ENCODE results near the gene COIL.
A peak's percentile ranks its signal among the peaks of the same experiment; 100 is the strongest.
"Not testable (repeated sequence)": the region's sequence is repeated elsewhere in the genome, so short reads cannot be mapped to it uniquely, and the experiment has no call there.

Gene COIL, protein sequence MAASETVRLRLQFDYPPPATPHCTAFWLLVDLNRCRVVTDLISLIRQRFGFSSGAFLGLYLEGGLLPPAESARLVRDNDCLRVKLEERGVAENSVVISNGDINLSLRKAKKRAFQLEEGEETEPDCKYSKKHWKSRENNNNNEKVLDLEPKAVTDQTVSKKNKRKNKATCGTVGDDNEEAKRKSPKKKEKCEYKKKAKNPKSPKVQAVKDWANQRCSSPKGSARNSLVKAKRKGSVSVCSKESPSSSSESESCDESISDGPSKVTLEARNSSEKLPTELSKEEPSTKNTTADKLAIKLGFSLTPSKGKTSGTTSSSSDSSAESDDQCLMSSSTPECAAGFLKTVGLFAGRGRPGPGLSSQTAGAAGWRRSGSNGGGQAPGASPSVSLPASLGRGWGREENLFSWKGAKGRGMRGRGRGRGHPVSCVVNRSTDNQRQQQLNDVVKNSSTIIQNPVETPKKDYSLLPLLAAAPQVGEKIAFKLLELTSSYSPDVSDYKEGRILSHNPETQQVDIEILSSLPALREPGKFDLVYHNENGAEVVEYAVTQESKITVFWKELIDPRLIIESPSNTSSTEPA

GRCh38 chr17:56960596-56961538 lies at the start of gene COIL:
COIL (minus strand) TSS chr17:56961050; CDS start chr17:56961019, 31 bp downstream.
- DNase-seq, result peak; percentile 90

DNA sequence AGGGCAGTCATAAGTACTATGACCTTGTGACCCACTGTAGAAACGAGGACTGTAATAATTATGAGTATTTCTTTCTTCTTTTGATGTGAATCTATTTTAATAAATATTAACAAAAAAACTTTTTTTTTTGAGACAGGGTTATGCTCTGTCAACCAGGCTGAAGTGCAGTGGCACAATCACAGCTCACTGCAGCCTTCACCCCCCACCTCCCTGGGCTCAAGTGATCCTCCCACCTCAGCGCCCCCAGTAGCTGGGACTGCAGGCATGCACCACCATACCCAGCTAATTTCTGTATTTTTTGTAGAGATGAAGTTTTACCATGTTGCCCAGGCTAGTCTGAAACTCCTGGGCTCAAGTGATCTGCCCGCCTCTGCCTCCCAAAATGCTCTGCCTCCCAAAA lies 49.6 kb upstream of the COIL start:
- no peak for DNase-seq

DNA sequence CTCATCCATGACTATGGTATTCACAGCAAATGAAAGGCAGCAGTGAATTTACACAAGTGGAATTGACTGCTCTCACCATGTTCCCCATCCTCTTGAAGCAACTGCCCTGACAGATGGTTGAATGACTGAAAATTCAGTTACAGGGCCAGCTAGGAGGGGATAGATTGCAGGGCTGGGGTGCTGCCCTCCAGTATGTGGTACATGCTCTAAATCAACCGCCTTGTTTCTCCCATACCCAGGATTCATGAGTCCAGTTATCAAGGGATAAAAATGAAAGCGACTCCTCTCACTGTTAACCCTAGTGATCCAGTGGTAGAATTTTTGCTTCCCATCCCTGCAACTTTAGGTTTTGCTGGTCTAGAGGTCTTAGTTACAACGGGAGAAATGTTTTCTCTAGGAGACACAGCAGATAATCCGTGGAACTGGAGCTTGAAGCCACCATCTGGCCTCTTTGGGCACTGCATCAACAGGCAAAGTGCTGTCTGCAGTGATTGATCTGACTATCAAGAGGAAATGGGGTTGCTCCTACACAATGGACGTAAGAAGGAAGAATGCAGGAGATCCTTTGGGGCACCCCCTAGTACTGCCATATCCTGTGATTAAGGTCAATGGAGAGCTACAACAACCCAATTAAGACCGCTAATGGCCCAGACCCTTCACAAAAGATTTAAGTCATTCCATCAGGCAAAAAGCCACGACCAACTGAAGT lies 49.0 kb upstream of the COIL start:
- DNase-seq, result peak; percentile 20

DNA sequence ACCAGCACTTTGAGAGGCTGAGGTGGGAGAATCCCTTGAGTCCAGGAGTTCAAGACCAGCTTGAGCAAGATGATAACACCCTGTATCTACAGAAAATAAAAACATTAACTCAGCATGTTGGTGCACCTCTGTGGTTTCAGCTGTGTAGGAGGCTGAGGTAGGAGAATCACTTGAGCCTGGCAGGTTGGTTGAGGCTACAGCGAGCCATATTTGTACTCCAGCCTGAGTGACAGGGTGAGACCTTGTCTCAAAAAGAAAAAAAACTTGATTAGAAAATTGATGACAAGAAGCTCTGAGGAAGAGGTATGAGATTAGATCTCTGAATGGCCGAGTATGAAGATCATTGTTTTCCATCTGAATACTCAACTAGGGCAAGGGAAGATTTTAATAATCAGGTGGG lies 48.1 kb upstream of the COIL start:
- no peak for DNase-seq

DNA sequence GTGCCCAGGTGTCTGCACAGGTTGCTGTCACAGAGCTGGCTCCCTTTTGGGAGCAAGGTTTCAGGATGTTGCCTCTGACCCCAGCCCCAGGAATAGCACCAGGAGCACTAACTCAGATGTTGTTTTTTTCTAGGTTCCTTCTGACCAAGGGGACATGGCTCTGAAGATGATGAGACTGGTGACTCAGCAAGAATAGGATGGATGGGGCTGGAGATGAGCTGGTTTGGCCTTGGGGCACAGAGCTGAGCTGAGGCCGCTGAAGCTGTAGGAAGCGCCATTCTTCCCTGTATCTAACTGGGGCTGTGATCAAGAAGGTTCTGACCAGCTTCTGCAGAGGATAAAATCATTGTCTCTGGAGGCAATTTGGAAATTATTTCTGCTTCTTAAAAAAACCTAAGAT lies 45.2 kb upstream of the COIL start:
- no peak for DNase-seq

DNA sequence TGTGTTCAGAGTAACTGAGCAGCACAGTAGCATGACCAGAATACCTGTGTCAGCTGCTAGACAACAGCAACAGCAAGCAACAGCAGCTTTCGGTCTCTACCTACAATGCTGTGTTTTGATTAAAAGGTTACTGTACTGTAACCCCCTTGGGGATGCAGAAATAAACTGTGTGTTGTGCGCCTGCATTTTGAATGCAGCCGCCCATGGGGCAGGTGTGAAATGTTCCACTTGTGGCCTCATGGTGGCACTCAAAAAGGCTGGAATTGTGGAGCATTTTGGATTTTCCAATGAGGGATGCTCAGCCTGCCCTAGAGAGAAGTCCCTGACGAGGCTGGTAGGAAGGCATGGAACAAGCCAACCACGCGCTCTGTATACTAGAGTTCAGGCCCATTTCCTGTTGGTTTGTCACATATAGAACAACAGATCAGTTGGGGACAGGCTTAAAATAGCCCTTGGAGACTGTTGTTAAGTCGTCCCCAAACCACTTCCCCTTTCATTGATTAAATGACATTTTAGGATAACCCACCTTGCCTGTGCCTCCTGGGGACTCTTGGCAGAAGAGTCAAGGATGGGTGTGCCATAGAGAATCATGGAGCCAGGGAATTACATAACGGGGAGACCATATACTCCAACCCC lies 44.2 kb upstream of the COIL start:
- DNase-seq, result no peak

DNA sequence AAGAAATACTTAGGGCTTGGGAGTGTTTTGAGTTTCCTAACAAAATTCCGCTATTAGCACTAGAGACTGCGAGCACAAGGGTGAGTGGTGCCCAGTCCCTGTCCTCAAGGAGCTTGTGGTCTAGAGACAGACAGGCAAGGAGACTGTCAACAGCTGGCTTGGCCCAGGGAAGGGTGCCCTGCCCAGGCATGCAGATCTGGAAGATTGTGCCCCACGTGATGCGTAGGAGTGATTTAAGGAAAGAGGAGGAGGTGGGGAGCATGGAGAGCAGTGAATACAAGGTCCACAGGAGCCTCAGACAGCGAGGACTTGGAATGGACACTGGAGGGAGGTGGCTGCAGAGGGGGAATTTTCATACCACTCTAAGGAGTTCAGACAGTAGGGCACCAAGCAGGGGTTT lies 42.1 kb upstream of the COIL start:
- DNase-seq, result no peak

- DNase-seq, result no peak
Observed at GRCh38 chr17:57001541-57001940, 40.7 kb upstream of the COIL start.

- no peak for DNase-seq
Observed at GRCh38 chr17:56997313-56997712, 36.5 kb upstream of the COIL start.

DNA sequence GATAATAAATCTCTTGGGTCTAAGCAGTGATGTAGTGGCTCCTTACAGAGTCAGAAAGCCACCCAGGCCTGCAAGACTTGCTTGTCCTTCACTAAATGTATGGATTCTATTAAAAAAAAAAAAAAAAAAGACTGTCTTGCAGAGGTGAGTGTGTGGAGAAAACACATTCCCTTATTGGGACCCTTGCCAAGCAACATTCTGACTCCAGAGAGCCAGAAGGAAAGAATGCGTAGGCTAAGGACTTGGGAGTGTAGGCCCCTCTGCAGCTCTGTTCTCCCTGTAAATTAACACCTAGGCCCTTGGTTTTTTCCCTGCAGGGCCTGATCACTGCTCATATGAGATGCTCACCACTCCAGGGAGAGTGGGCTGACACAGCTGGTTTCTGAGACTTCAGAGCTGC lies 34.9 kb upstream of the COIL start:
- no peak for DNase-seq

DNA sequence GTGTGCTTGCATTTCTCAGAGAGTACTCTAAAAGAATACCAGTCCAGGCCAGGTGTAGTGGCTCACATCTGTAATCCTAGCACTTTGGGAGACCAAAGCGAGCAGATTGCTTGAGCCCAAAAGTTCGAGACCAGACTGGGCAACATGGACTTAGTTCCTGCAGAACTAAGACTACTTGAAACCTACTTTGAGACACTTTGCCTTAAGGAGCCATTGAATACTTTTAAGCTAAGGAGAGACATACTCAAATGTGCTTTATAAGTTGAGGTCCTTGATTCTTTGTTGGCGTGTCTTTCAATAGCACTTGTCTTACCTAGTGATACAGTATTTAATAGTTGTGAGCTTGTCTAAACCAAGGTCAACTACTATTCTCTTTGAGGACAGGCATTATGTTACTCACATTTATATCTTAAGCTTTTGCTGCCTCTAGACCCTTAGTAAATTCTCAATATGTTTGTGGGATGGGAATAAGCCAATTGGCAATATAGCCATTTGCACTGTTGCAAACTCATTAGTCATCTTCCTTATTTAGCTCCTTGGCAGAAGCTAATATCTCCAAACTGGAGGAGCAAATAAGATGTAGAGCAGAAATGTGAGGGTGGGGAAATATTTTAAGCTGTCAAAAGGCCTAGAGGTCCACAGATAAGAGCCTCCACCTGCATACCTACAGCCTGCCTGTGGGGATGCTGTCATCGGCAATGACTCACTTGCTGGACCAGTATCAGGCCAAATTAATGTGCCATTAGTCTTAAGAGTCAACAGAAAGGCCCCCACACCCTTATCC lies 33.4 kb upstream of the COIL start:
- no peak for DNase-seq

DNA sequence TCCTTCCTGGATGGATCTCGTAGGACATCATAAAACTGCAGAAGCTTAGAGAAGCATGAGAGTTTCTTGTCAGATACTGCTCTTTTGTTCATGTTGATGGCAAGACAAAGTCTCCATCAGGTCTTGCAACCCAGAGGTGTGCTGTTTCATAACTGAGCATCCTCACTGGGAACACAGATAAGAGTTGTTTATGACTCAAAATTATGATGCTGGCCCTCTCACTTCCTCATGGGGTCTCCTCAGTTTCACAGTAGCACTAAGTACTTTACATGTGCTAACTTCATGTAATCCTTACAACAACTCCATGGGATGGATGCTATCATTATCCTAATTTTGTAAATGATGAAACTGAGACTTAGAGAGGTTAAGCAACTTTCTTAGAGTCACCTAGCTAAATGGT lies 31.5 kb upstream of the COIL start:
- DNase-seq, result no peak

GRCh38 chr17:56988901-56989572 lies 28.2 kb upstream of the COIL start:
- no peak for DNase-seq

GRCh38 chr17:56987283-56987834 lies 26.5 kb upstream of the COIL start:
- no peak for DNase-seq

- DNase-seq, result no peak
Observed at GRCh38 chr17:56985371-56986162, 24.7 kb upstream of the COIL start.

DNA sequence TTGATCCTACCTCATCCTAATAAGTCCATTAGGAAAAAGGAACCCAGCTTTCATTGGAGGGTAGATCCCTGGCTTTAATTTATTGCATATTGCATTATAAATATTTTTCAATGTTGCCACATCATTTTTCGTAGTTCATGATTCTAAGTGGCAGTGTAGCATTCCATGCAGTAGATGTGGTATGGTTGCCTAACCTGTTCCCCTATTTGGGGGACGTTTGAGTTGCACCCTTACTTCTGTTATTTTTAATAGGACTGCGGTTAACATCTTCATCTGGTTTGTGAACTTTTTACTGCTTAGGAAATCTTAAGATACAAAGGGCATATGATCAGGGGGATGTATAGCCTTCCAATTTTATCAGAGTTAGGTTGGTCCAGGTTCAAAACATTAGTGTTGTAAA lies 22.5 kb upstream of the COIL start:
- DNase-seq, result no peak

GRCh38 chr17:56982312-56982711 lies 21.5 kb upstream of the COIL start:
- no peak for DNase-seq

GRCh38 chr17:56980526-56980925 lies 19.7 kb upstream of the COIL start:
- DNase-seq, result not testable (repeated sequence)

DNA sequence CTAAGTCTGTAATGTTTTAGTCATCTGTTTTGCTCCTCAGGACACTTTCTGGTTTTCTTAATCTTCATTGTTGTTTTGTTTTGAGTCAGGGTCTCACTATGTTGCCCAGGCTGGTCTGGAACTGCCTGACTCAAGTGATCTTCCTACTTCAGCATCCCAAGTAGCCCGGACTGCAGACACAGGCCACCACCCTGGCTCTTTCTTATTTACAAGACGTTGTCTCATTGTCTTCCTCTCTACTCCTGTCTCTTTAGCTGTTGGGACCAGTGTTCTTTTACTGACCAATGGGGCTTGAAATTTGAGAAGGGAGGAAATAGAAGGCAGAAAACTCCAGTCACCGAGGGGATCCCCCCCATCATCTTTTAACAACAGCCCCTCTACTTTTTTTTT lies 18.2 kb upstream of the COIL start:
- no peak for DNase-seq
